Endodermal cell (in vitro differentiated cells): ENCODE data around the gene ANOS1. TPM values are rescaled to one million over a fixed set of nuclear protein-coding genes. Genes with fewer than 3 reads are reported as not detected.

Source experiments
- DNase-seq: peaks from one replicate; pipeline ENCODE4 v3.0.0-alpha.2; 2017
- H3K27ac ChIP-seq: 2 replicates; pipeline ENCODE4 v1.5.1; 2013; ENCODE audit warnings: mild to moderate bottlenecking, low read depth, low read length, moderate library complexity
- H3K27me3 ChIP-seq: 2 replicates; pipeline ENCODE4 v1.6.1; 2013; ENCODE audit warnings: mild to moderate bottlenecking, low read length, moderate library complexity; ENCODE audit not compliant: insufficient read depth, control insufficient read depth, poor library complexity, severe bottlenecking
- H3K36me3 ChIP-seq: 2 replicates; pipeline ENCODE4 v1.7.0; 2013; ENCODE audit warnings: mild to moderate bottlenecking, low read length, moderate library complexity; ENCODE audit not compliant: control insufficient read depth, insufficient read depth
- H3K4me1 ChIP-seq: one replicate; pipeline ENCODE4 v1.7.0; 2013; ENCODE audit warnings: low read length; ENCODE audit not compliant: control insufficient read depth, insufficient read depth
- H3K4me3 ChIP-seq: 2 replicates; pipeline ENCODE4 v1.5.1; 2013; ENCODE audit warnings: mild to moderate bottlenecking, low read length, moderate library complexity
- H3K9ac ChIP-seq: 2 replicates; pipeline ENCODE4 v1.6.1; 2013; ENCODE audit warnings: mild to moderate bottlenecking, low read length, moderate library complexity; ENCODE audit not compliant: poor library complexity, severe bottlenecking; ENCODE audit errors: extremely low read depth
- H3K9me3 ChIP-seq: 2 replicates; pipeline ENCODE4 v1.6.1; 2013; ENCODE audit warnings: mild to moderate bottlenecking, low read length, moderate library complexity; ENCODE audit not compliant: control insufficient read depth
- H3K27ac Mint-ChIP-seq: 2 replicates; pipeline ENCODE4 v1.8.0; 2020; ENCODE audit warnings: mixed read lengths
- H3K27me3 Mint-ChIP-seq: 2 replicates; pipeline ENCODE4 v1.8.0; 2021; ENCODE audit warnings: mild to moderate bottlenecking, mixed read lengths; ENCODE audit not compliant: insufficient read depth
- H3K36me3 Mint-ChIP-seq: 2 replicates; pipeline ENCODE4 v1.8.0; 2020; ENCODE audit warnings: low read depth, mixed read lengths
- H3K4me1 Mint-ChIP-seq: 2 replicates; pipeline ENCODE4 v1.8.0; 2020; ENCODE audit warnings: mixed read lengths
- H3K4me3 Mint-ChIP-seq: 2 replicates; pipeline ENCODE4 v1.8.0; 2020; ENCODE audit warnings: mild to moderate bottlenecking, moderate library complexity, mixed read lengths
- H3K9me3 Mint-ChIP-seq: 2 replicates; pipeline ENCODE4 v1.8.0; 2020; ENCODE audit warnings: mild to moderate bottlenecking, mixed read lengths
- WGBS, 2 experiments: methylation state at CpG; one replicate each; pipeline versions ENCODE4 v1.1.5 to v1.1.7; 2013; ENCODE audit warnings: missing lambda C conversion rate in 2 of 2, mixed read lengths in 1 of 2; ENCODE audit not compliant: insufficient coverage in 1 of 2, insufficient read length in 1 of 2; 5-methylcytosine and 5-hydroxymethylcytosine counted together
- total RNA-seq, 2 donors: library from RNA; stranded (reverse); fragmentation: NEBNext Ultra II Directional in 1 of 2; extraction: Animal tissue kit (Norgen Biotek cat#: 25700) in 1 of 2; gene quantifications; 2 replicates in 1 of 2; 3 replicates in 1 of 2; pipeline ENCODE4 v1.2.1, GENCODE V29; 2021
- TF ChIP-seq, protein P1 (sequence below): fragments of 200-600 bp; sonication (generic); conservative IDR thresholded peaks from 2 replicates; pipeline ENCODE4 v1.5.0; 2021; ENCODE audit warnings: antibody characterized with exemption, mild to moderate bottlenecking

Gene ANOS1
- total RNA-seq, 2 donors from 2014 or later = 7.1 to 57.4 TPM

DNA sequence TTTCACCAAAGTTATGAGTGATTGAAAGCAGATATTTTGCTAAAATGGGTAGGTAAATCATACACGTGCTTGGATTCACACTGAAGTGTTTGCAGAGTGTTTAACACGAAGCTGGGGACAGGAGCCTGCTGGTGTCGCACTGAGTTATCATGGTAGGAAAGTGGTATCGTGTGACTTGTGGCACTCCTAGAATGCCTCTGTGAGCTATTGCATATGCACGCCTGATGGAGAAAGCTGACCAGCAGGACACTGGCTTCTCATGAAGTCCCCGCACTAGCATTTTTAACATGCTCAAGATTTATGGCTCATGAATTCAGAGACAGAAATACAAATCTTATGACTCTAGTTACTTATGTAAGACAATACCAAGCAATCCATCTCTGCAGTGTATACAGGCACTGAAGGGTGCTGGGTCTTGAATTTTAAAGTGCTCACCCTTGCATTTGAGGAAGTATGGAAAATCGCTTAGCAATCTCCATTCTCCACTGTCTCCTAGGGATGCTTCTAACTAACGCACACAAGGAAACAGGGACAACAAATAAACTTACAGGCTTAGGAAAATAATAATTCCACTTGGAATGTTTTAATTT lies 247.5 kb downstream of the ANOS1 start:
- H3K27me3 ChIP-seq = no peaks in the 10 kb centered on the region
- WGBS, 2 experiments = 40 to 89% methylated on average over 1 to 8 of the region's 8 CpGs
- no peaks in the 10 kb centered on the region for H3K4me1 ChIP-seq
- no peak overlapping the region for H3K4me3 Mint-ChIP-seq
- H3K27ac ChIP-seq = no peak overlapping the region
- no peaks in the 10 kb centered on the region for H3K27me3 Mint-ChIP-seq
- H3K4me1 Mint-ChIP-seq = no peaks in the 10 kb centered on the region
- no peaks in the 10 kb centered on the region for H3K9me3 ChIP-seq
- H3K9me3 Mint-ChIP-seq = no peaks in the 10 kb centered on the region
- H3K27ac Mint-ChIP-seq = no peak overlapping the region
- no peaks in the 10 kb centered on the region for H3K36me3 ChIP-seq
- no peaks in the 10 kb centered on the region for H3K36me3 Mint-ChIP-seq
- H3K4me3 ChIP-seq = no peak overlapping the region
- TF ChIP-seq, protein P1, sequence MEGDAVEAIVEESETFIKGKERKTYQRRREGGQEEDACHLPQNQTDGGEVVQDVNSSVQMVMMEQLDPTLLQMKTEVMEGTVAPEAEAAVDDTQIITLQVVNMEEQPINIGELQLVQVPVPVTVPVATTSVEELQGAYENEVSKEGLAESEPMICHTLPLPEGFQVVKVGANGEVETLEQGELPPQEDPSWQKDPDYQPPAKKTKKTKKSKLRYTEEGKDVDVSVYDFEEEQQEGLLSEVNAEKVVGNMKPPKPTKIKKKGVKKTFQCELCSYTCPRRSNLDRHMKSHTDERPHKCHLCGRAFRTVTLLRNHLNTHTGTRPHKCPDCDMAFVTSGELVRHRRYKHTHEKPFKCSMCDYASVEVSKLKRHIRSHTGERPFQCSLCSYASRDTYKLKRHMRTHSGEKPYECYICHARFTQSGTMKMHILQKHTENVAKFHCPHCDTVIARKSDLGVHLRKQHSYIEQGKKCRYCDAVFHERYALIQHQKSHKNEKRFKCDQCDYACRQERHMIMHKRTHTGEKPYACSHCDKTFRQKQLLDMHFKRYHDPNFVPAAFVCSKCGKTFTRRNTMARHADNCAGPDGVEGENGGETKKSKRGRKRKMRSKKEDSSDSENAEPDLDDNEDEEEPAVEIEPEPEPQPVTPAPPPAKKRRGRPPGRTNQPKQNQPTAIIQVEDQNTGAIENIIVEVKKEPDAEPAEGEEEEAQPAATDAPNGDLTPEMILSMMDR = no peak
- DNase-seq = no peak
- no peak overlapping the region for H3K9ac ChIP-seq

Other genes starting within 250 kb of the ANOS1 start
- gene FAM9A, start 69.2 kb upstream of the ANOS1 start, total RNA-seq = not detected